HG03097 (cell line): ENCODE data around the gene FBXL12.
A peak's percentile ranks its signal among the peaks of the same experiment; 100 is the strongest.
"Not testable (repeated sequence)": the region's sequence is repeated elsewhere in the genome, so short reads cannot be mapped to it uniquely, and the experiment has no call there.

Experiments
- ATAC-seq: cut with Tn5 transposase; IDR thresholded peaks from one replicate; pipeline ENCODE4 v1.9.1; 2021; ENCODE audit not compliant: unreplicated experiment, low FRiP score

Gene FBXL12, protein sequence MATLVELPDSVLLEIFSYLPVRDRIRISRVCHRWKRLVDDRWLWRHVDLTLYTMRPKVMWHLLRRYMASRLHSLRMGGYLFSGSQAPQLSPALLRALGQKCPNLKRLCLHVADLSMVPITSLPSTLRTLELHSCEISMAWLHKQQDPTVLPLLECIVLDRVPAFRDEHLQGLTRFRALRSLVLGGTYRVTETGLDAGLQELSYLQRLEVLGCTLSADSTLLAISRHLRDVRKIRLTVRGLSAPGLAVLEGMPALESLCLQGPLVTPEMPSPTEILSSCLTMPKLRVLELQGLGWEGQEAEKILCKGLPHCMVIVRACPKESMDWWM

DNA sequence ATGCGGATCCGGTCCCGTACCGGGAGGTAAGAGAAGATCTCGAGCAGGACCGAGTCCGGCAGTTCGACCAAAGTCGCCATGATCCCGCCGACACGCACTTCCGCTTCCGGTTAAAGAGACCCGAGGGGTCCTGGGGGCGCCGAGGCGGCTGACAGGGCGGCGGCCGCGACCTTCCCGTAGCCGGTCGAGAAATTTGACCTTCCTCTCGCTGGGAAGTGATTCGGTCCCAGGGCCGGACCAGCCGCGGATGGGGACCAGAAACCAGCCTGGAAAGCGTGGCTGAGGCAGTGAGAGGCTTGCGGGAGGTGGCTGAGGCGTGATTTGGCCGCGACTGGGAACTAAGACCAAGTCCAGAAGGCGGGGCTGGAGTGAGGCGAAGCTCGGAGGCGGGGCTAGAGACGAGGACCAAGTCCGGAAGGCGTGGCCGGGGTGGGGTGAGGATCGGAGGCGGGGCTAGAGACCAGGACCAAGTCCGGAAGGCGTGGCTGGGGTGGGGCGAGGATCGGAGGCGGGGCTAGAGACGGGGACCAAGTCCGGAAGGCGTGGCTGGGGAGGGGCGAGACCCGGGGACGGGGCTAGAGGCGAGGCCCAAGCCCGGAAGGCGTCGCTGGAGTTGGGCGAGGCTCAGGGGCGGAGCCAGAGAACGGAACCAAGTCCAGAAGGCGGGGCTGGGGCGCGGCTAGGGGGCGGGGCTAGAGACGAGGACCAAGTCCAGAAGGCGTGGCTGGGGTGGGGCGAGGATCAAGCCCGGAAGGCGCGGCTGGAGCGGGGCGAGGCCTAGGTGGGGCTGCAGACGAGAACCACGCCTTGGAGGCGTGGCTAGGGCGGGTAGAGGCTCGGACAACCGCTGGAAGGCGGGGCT lies at the start of gene FBXL12:
FBXL12 (minus strand) TSS at position 346 of the 862 bp plus-strand sequence; CDS start at position 80, 266 bp downstream.
- peak; percentile 86 for ATAC-seq

DNA sequence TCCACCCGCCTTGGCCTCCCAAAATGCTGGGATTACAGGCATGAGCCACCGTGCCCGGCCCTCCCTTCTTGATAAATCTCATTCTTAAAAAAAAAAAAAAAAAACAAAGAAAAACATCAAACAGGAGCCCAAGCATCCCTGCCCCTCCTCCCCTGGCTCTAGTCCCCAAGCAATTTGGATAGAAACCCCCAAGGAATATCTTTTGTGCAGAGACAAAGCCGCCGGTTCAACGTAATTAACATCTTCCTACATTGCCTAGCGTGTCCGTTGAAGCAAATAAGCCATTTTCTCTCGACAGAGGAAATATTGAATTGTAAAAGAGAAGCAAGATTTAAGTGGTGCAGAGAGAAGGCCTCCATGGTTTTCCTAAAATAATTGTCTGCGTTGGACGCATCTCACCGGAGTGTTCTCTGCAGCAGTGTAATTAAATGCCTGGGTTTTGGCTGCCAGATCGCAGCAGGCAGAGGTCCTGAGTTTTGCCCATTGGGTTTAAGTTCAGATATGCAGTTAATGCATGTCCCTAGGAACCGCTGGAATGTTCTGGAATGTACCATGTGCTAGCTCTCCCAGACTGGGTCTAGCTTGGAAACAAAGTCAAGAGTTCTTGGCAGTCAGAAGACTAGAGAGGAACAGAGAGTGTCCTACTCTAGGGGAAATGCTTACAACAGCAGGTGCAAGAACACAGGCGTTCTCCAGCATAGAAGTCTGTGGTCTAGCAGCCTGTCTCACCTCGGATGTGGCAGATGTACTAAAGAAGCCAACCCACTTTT lies 47.0 kb upstream of the FBXL12 start:
- no peak for ATAC-seq

DNA sequence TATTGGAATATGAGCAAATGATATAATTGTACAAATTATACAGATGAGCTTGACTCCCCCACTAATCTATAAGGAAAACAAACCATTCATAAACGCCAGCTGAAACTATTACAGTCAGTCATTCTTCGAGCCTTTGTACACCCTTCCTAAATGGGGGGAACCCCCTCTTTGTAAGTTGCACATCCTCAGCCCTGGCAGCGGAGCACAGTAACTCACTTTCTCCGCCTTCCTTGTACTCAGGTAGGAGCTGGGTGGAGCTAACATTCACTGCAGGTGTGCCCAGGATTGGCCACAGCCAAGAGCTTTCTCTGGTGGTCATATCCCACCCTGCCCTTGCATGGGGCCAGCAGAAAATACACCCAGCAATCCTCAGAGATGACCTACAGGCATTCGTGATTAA lies 44.9 kb upstream of the FBXL12 start:
- no peak for ATAC-seq

DNA sequence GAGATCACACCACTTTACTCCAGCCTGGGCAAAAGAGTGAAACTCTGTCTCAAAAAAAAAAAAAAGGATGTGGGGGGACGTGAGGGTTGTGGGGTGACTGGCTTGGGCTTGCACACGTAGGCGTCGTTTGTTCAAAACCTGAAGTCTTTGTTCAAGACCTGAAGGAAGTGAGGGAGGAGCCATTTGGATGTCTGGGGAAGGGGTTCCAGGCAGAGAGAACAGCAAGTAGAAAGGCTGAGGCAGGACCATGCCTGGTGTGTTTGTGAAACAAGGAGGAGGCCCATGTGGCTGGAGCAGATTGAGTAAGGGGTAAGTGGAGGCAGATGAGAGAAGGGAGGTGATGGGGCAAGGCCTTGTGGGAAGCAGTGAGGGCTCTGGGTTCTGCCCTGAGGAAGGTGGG lies 44.1 kb upstream of the FBXL12 start:
- no peak for ATAC-seq

DNA sequence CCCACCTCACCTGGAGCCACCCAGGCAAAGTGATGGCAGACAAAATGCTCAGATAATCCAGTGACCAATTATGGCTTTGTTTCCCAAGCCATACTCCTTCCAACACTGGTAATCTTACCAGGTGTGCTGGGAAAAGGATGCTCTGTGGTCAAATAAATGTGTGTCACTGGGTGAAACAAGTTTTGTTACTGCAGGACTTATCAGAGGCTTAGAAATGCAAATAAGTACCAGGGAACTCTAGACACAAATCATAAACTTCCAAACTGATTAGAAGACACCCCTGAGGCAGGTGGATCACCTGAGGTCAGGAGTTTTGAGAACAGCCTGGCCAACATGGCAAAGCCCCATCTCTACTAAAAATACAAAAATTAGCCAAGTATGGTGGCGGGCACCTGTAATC lies 42.6 kb upstream of the FBXL12 start:
- ATAC-seq, result no peak

DNA sequence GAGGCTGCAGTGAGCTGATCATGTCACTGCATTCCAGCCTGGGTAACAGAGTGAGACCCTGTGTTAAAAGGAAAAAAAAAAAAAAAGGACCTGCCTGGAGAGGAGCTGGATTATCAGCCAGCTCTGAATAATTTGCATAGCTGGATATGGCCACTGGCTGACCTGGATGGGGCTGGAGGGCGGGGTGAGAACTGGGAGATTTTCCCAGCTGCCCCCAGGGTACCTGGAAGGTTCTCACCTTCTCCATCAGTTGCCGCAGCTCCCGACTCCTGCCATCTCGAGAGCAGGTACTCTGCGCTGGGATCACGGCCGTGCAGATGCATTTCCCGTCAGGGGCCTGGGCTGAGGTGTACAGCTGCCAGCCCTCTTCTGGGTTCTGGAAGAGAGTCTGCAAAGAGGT lies 41.5 kb upstream of the FBXL12 start:
- no peak for ATAC-seq

DNA sequence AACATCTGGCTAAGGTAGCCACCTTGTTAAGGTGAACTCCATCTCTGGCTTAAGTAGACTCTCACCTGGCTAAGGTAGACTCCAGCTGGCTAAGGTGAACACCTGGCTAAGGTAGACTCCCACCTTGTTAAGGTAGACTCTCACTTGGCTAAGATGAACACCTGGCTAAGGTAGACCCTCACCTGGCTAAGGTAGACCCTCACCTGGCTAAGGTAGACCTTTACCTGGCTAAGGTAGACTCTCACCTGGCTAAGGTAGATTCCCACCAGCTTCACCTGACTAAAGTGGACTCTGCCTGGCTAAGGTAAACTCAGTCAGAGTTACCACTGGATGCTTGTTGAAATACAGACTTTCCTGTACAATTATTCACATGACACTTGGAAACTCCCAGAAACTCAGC lies 39.9 kb upstream of the FBXL12 start:
- ATAC-seq, result no peak

DNA sequence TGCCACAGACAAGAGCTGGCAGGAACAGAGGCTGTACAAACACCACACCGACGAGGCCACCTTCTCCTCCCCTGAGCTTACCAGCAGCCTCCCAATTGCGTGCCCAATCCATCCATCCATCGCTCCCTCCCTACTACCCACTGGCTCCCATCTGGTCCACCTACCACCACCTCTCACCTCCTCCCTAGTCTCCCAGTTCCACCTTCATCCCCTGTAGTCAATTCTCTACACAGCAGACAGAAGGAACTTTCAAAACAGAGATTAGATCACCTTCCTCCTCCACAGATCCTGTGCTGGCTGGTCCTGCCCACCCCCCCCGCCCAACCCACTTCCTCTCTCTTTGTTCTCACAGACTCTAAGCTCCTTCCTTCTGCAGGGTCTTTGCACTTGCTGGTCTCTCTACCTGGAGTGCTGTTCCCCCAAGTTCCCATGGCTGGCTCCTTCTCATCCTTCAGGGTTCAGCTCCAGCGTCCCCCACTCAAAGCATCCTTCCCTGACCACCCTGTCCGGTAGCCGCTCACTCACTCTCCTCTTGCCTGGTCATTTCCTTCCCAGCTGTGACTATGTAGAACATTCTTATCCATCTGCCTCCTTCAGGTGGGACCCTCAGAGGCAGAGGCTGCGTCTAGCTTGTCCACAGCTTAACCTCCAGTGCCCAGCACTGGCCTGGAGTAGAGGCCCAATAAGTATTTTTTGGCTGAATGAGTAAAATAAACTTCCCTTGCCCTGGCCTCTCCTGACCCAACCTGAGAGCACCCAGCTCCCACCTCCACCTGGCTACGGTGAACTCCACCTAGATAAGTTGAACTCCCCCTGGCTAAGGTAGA lies 39.3 kb upstream of the FBXL12 start:
- no peak for ATAC-seq

DNA sequence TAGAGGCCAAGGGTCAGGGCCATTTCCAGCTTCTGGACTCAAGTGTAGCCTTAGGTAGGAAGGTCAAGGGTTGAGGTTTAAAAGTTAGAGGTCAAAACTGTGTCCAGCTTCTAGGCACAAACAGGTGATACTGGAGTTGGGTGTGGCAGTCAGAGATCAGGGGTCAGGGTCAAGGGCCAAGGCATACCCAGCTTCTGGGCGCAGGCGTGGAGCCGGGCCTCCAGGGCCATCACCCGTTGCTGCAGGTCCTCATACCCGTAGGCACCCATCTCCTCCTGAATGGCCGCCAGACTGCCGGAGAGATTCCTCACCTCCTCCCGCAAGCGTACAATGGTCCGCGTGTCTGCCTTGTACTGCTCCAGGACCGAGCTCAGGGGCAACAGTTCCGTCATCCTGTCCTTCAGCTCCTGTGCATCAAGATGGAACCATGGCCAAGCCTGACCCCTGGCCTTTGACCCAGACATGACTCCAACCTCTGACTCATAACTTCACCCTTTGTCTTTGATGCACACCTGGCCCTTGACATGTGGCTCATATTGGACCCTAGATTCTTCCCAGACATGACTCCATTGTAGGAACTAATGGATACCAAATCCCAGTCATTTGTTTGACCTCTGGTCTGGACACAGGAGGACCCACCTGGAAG lies 38.3 kb upstream of the FBXL12 start:
- ATAC-seq, result no peak

DNA sequence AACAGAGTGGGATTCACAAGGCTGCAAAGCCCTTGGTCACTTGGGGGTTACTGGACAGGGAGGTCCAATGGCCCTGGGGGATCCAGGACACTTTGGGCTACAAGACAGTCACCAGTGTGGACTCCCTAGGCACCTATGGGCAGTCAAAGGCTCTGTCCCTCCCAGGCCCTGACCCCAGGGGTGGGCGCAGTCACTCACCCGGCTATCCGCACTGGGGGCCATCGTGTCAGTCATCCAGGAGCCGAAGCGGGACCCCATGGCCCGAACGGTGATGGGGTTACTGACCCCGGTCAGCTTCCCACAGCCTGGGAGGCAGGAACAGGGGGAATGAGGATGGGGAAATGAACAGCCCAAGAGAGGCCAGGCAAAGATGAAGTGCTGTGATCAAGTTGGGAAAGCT lies 37.7 kb upstream of the FBXL12 start:
- ATAC-seq, result no peak

DNA sequence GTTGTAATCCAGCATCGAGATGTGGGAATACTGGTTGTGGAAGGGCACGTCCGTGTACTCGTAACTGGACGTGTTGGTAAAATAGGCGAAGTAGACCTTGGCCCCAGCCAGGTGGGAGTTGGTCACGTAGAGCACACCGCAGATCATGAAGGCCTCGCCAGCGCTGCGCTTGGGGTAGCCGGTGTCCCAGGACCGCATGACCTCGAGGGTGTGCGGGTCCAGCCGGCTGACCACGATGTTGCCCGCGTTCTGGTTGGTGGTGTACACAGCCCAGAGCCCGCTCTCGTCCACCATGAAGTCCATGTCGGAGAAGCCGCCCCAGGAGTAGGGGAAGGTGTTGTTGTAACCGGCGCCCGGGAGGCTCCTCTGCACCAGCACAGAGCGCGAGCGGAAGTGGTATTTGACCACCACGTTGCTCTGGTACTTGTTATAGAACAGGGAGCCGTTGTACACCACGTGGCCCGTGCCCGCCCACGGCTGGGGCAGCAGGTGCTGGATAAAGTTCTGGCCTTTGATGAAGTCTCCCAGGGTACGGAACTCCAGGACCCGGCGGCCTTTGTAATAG lies 35.5 kb upstream of the FBXL12 start:
- no peak for ATAC-seq

DNA sequence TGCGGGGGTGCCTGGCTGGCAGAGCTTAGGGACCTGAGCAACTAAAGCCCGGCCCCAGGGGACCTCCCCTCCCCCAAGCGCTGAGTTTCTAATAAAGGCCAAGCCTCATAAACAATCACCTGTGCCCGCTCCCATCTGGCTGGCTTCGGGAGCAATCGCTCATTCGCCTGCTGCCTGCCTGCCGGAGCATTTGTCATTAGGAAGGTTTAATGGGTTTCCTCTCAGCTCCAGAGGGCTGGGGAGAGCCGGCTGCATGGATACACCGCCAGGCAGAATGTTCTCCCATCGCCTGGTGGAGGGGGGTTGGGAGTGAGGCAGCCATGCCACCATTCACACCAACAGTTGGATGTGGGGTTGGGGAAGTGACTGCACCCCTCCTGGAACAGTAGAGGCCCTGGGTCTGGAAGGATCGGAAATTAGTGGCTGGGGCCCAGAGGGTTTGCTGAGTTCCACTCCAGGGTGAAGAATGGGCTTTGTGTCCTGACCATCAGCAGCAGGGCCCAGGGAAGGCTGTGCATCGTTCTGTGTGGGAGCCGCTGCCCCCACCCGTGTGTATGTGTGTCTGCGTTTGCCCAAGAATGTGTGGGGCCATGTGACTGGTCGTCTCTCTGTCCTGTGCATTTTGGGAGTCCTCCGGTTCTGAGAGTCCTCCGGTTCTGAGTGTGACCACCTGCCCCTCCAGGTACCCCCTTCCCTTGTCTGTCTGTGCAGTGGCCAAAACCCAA lies 31.5 kb upstream of the FBXL12 start:
- ATAC-seq, result no peak

DNA sequence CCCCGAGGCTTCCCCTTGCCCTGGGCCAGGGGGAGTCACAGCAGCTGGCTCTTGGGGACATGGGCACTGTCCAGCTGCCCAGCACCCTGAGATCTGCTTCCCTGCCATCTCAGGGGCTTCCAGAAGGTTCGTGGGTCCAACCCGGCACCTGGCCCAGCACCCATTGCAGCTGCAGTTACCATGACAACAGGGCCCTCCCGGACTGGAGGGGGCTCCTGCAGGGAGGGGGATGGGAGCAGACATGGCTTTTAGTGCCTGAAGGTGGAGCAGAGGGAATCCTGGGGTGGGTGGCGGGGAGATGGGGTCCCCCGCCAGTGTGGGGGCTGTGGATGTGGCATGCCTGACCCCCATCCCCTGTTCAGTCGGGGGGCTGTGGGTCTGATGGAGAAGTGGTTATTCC lies 30.9 kb upstream of the FBXL12 start:
- no peak for ATAC-seq

DNA sequence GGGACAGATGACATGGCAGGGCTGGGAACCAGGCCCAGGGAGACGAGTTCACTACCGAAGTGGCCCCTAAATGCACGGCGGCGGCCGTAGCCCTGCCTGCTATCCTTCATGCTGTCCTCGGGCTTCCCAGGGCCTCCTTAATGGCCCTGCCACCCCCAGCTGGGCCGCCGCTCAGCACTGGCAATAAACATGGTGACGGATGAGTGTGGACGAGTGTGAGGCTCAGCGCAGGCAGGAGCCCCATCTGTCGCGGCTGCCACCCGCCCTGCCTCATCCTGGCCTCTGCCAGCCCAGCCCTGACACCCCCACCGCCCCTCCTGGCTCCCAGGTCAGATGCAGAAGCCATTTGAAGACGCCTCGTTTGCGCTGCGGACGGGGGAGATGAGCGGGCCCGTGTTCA lies 29.9 kb upstream of the FBXL12 start:
- no peak for ATAC-seq

DNA sequence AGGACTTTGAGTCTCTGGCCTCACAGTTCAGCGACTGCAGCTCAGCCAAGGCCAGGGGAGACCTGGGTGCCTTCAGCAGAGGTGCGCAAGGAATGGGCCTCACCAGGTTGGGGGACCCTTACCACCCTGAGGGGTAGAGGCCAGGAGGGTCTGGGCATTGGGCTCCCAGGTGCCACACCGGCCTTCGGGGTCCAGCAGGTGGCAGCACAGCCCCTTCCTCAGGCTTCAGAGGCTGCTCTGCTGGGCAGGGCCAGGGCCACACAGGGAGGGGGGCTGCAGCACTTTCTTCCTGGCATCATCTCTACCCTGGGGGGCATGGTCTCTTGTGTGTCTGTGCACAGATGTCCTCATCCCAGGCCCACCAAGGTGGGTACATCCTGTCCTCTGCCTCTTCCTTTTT lies 29.2 kb upstream of the FBXL12 start:
- no peak for ATAC-seq

DNA sequence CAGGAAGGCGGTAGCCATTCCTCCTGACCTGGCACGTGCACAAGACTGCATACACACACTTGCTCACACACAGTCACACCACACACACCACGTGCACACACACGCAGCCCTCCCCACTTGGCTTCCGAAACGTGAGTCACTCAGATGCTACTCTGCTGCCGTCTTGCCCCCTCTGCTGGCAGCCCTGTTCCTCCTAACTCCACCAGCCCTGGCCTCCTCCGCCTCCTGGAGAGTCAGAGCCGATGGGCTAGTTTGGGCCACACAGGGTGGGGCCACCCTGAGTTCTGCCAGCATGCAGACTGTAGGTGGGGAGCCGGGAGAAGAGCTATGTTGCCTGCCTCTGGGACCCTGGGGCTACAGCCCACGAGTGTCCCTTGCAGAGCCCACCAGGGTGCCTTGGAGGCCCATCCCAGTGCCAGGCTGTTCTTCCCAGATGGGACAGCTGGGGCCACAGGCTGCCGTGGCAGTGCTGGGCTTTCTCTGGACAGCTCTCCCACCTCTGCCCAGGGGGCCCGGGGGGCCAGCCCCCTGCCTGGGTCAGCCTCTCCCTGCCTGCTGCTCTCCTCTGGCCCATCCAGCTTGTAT lies 28.3 kb upstream of the FBXL12 start:
- no peak for ATAC-seq

DNA sequence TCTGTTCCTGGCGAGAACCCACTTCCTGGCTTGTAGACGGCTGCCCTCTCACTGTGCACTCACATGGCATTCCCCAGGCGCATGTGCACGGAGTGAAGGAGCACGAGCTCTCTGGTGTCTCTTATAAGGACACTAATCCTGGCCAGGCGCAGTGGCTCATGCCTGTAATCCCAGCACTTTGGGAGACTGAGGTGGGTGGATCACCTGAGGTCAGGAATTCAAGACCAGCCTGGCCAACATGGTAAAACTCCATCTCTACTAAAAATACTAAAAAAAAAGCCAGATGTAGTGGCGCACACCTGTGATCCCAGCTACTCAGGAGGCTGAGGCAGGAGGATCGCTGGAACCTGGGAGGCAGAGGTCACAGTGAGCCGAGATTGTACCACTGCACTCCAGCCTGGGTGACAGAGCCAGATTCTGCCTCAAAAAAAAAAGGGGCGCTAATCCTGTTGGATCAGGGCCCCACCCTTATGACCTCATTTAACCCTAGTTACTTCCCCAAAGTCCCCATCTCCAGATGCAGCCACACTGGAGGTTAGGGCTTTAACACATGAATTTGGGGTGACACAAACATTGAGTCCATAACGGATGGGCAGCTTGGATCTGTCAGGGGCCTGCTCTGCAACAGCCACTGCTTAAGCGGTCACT lies 24.9 kb upstream of the FBXL12 start:
- not testable (repeated sequence) for ATAC-seq
